Activated CD4-positive, alpha-beta T cell treated with anti-CD3 and anti-CD28 coated beads, Interleukin-2, amount 50 U/mL, for 48 hours (primary cell): ENCODE measurements around the gene EPYC.

Experiments used
- DNase-seq, 2 experiments: peaks; one replicate each; pipeline ENCODE4 v3.0.0-alpha.2; 2020

EPYC gene

GRCh38 chr12:91004872-91005271 lies at the start of gene EPYC:
TSS of gene EPYC (minus strand) at chr12:91004972. CDS start at chr12:91002565, 2,407 bp downstream.
- no peak for DNase-seq

GRCh38 chr12:91053951-91054715 lies 49.4 kb upstream of the EPYC start:
- no peak for DNase-seq

GRCh38 chr12:91052026-91052425 lies 47.3 kb upstream of the EPYC start:
- DNase-seq: no peak

DNA sequence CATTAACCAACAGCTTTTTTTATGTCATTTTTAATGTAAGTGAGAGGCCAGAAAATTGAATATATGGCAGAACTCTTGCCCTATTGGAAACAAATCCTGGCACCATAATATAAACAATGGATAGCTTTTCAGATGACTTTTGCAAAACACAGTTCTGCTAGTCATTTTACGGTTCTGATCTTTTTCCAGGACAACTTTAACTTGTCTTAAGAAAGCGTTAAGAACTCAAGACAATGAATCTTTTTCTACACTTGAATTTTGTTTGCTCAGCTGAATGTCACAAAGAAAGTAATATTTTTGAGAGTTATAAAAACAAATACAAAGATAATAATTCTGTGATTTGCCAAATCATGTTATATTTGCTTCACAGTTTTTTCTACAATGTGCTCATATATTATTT lies 39.8 kb upstream of the EPYC start:
- DNase-seq: no peak

DNA sequence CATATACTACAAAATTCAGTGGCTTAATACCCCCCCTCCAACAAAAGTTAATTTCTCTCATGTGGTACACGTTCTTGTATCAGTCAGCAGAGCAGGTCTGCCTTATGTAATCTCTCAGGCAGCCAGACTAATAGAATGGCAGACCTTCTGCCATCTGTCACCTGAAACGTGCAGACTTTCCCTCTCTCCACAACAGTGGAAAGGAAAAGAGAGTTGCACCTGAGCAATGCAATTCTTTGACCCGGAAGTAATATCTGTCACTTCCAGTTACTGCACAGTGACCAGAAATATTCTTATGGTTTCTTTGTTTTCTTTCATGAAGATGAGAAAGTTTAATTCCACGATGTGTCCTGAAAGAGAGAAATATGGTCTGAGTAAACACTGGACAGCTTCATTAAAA lies 38.6 kb upstream of the EPYC start:
- no peak for DNase-seq

- DNase-seq: no peak
These were observed 35.5 kb upstream of the EPYC start for GRCh38 chr12:91040096-91040755.

DNA sequence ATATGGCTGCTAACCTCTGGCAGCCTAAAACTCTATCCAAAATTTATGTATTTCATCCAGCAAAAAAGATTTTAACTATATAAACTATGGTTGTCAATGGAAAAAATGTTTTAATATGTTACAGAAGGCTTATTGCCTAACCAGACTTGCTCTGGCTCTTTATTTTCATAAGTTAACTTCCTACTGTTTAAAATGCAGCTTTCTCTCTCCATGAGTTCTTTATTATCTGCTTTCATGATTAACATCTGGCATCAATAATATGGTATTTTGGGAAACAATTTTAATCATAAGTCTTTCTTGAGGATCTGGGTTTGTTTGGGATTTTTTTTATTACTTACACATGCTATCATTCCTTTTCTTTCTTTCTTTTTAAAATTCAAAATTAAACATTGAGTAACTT lies 32.5 kb upstream of the EPYC start:
- DNase-seq: no peak

DNA sequence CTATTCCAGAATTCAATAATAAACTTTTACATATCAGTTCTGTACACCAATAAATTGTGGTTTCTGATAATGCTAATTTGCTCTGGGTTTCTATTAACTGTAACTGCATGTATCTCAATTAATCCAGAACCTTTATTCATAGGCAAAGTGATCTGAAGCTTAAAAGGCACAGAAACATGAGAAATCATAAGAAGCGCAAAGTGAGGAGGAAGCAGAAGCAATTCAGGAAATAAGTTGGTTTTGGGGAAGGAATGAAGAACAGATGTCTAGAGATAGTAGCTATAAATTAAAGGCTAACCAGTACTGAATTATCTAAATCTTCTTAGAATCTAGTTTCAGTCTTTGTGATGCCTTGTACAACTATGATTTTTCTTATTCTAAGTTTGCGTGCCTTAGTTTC lies 28.5 kb upstream of the EPYC start:
- DNase-seq: no peak

GRCh38 chr12:91023326-91024004 lies 18.7 kb upstream of the EPYC start:
- DNase-seq: no peak

GRCh38 chr12:91021076-91021475 lies 16.3 kb upstream of the EPYC start:
- no peak for DNase-seq

GRCh38 chr12:91019455-91019854 lies 14.7 kb upstream of the EPYC start:
- DNase-seq: no peak

- no peak for DNase-seq
These were observed 12.9 kb upstream of the EPYC start for GRCh38 chr12:91017511-91018263.

GRCh38 chr12:91017043-91017442 lies 12.3 kb upstream of the EPYC start:
- DNase-seq: no peak

DNA sequence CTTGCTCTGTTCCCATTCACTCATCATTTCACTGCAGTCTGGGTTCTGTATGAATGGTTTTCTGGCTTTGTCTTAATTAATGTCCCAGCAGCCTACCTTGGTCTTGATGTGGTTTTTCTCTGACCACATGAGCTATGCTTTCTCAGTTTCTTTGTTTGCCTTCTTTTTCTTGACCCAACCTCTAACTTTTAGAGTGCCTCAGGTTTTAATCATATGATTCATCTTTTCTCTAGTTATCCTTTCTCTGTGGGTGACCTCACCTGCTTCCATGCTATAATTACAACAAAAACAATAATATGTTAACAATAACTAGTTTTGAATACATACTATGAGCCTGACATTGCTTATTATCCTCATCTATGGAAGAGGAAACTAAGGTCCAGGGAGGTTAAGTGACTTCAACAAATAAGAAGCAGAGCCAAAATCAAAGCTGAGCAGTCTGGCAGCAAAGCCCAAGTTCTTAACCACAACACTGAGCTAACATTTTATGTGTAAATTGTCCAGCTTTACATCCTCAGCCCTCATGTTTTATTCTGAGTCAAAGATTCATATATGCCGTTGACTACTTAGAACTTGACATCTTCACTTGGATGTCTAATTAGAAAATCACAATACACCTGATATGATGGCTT lies 4.7 kb upstream of the EPYC start:
- no peak for DNase-seq

DNA sequence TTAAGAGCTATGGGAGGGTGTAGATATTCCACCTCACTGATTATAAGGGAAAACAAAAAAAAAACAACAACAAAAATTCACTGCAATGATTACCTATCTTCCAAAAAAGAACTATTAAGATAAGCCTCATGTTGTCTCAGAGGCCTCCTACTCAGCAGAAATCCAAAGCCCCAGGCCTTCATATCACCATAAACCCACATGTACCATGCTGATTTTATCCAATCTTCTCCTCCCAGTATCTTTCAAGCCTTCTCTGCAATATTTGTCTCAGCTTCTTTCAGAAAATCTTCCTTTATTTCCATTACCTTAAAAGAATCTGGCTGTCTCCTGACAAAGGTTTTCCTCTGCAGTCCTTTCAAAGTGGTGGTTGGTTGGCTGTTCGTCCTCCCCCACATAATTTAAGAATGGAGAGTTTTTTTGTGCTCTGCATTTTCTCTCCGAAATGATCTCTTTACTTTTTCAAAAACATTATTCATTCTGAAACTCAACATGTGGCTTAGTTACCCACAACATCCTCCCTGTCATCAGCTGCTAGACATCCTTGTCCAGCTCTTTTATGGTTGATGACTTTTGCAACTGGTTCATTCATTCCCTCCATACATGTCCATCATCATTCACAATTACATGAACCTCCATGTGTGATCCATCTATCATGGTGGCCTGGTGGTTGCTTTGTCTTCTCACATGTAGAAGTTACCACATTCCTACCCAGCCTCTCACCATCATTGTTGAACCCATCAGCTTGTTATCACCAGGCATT lies 2.9 kb upstream of the EPYC start:
- no peak for DNase-seq

- DNase-seq: no peak
These were observed 1.0 kb downstream of the EPYC start for GRCh38 chr12:91003737-91004136.

DNA sequence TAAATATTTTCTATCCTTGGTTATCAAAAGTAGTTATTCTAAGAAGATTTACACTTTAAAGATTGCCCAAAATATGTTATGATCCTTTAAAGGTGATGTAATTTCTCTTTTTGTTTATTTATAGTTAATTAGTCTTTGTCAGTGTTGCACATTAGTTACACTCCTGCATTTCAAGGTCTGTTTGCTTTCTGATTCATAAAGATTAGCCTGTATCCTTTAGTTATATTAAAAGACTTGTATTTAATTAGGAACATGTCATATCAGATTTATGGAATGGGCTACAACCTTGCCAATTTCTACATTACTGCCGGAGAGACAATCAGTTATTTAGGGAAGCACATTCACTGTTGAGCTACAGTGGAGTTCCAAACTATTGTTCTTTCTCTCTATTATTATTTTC lies 3.5 kb downstream of the EPYC start:
- DNase-seq: no peak

GRCh38 chr12:90999966-91000365 lies 4.8 kb downstream of the EPYC start:
- DNase-seq: no peak

DNA sequence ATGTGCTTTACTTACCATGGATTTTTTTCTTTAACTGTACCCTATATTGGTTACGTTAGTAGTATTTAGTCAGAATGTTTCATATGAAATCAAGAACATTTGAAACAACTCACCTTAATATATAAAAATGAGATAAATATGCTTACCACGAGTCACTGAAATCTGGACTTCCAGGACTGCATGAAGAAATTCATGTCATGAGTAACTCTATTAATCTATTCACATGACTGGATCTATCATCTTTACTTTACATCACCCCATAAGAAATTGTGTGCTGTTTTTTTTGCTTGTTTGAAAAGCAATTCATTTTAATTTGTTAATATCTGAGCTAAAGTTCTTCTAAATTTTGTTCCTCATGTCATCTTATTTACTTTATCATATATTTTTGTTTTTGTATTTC lies 5.2 kb downstream of the EPYC start:
- no peak for DNase-seq

GRCh38 chr12:90995010-90995409 lies 9.8 kb downstream of the EPYC start:
- no peak for DNase-seq

GRCh38 chr12:90991952-90992465 lies 12.8 kb downstream of the EPYC start:
- no peak for DNase-seq

- no peak for DNase-seq
These were observed 14.2 kb downstream of the EPYC start for GRCh38 chr12:90990611-90991010.
